HG02884 (cell line): ENCODE results near the gene ZNF521.

Experiments
- ATAC-seq: cut with Tn5 transposase; IDR thresholded peaks from one replicate; pipeline ENCODE4 v1.9.1; 2021; ENCODE audit warnings: mild to moderate bottlenecking, moderate library complexity; ENCODE audit not compliant: unreplicated experiment

The ZNF521 gene

DNA sequence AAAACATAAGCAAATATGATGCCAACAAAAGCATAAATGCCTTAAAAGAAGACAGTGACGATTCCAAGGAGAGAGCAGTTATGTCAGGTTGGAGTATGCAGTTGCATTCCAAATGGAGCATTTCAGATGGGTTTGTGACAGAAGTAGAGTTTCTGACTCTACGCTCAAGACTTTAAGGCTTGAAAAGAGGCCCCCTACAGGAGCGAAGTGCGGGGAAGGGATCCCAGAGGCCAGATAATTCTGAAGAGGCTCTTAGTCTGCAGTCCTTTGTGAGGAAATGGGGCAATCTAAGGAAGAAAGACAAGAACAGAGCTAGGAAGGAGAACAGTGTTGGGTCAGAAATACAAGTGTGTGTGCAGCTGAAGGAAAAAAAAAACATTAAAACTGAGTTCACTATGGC, 95.5 kb downstream of the ZNF521 start:
- no peak for ATAC-seq

DNA sequence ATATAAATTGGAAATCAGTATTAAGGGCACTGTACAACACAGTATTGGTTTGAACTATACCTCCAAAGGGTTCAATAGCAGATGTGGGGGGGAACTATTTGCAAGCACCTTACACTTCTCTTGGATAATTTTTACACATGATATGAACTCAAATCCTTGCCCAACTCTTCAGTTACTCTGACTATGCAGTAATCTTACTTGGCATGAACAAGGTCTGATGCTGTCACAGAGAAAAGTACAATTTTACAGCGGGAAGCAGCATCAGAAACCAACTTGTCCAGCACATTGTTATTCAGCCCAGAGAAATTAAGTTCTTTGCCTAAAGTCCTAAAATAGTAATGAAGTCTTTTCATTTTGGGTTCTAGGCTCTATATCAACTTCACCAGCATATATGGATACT, 98.2 kb downstream of the ZNF521 start:
- no peak for ATAC-seq

DNA sequence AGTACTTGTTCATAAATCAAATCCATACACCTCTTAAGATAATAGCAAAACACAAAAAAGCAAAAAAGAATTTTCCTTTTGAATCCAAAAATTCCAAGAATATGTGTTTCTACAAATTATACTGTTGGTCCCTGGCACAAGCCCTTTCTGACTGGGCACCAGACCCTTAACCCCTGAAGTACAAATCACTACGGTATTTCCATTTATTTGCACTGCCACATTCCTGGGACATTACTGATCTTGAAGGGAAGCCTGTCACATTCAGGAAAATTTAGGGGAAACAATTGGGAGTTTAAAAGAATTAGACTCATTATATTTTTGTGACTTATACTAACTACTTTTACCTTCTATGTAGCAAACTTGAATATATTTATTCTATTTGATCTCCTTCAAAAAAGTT, 98.8 kb downstream of the ZNF521 start:
- ATAC-seq, result no peak

DNA sequence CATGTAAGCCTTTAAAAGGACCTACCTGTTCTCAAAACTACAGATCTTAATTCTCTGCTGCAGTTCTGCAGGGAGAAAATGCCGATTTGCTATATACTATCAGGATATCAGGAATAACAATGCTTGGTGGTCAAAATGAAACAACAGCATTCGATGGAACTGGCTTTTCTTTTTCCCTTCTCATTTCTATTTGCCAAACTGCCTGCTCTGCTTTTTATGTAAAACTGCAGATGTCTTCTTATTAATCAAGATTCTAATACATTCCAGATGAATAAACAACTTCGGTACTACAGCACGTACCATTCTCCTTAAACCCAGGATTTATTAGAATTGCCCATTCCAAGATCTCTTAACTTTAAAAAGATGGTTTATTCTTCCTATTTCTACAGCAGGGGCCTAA, 100.9 kb downstream of the ZNF521 start:
- ATAC-seq, result no peak

DNA sequence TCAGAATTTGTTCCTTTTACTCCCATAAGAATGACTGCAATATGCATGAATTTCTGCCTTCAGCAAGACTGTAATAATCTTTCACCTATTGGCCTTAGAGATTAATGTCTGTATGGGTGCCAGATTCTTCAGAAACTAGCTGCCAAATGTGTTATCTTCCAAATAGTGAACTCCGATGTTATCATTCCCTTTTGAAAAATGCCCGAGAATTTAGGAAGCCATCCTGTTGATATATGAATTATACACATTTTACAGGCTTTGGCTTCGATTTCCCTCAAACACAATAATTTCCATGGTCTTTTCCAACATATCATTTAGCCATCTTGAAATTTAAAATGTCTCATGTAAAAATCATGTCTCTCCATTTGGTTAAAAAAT, 101.5 kb downstream of the ZNF521 start:
- ATAC-seq, result no peak

DNA sequence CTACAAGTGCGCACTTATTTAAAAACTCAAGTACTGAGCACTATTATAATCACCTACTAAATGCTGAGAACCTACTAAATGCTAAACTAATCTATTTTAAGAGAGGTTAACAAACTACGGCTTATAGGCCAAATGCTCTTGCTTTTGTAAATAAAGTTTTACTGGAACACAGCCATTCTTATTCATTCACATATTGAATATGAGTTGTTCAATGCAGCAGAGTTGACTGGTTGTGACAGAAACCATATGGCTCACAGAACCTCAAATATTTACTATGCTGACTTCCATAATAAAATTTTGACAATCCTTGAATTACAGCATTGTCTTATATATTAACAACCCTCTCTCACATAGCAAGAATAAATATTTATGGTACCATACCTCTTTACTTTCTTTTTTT, 103.2 kb downstream of the ZNF521 start:
- no peak for ATAC-seq

DNA sequence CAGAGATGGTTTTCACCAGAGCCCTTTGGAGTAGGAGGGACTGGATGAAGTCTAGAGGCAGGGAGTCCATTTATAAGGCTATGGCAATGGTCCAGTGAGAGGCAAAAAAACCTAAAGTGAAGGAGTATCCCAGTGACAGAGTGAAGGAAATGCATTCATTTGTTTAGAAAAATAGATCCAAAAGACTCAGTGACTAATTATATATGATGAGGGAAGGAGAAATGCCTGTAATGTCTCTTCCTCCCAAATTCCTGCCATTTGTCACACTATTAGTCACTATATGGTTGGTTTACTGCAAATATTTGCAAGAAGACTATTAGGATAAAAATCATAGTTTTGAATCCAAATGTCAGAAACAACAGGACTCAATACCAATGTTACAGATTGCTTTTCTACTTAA, 104.2 kb downstream of the ZNF521 start:
- no peak for ATAC-seq

DNA sequence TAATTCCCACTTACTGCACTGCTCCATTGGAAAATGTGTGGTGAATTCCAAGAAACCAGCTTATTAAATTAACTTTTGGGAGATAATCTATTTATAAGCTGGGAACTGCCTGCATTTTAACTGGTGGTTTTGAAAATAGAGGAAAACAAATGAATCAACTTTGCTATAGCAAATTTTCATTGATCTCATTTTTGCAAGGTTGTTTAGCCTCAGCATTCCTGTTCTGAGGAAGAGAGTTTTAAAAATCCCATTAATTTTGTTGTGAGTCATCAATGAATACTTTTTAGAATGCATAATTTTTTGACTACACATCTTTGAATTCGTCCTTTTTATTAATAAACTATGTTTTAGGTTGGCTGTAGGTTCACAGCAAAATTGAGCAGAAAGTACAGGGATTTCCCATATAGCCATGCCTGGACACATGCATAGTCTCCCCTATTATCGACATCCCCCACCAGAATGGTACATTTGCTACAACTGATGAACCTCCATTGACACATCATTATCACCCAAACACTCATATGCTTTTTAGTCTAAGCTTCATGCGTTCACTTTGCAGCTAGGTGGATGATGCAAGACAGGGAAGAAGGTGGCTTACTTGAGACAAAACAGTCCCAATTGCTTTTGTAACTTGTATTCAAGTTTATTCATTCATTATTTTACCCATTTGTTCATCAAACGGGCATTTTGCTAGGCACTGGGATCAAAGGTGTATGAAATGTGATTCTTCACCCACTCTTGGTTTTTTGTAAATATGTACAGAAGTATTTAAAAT, 106.9 kb downstream of the ZNF521 start:
- no peak for ATAC-seq

DNA sequence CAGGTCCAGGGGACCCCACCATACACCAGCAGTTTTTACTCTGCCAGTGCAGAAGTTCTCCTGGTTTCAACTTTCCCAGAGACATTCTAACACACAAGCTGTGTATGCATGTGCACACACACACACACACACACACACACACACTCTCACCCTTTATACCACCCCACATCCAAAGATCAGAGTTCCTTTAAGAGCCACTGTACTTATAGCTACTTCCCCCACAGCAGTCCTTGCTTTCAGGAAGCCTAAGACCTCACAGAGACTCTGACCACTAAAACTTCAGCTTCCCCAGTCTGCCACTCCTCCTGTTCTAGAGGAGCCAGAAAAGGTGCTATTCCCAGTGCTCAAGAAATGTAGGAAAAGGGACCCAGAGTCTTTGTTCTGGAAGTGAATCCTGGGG, 107.8 kb downstream of the ZNF521 start:
- no peak for ATAC-seq

DNA sequence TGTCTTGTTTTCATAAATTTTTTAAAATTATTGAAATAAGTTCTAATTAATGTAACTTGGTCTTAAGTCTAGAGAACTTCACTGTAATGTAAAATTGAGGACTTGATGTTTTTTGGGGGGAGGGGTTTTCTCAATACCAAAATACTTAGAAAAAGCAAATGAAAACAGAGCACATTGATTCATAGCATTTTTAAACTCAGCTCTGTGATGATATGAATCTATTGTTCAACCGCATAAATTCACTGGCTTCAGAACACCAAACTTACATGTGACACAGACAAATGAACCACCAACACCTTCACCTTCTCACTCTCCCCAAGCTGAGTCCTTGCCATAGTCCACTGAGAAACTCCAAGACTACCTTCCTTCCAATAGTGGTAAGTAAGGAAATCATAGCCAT, 108.2 kb downstream of the ZNF521 start:
- ATAC-seq, result no peak

DNA sequence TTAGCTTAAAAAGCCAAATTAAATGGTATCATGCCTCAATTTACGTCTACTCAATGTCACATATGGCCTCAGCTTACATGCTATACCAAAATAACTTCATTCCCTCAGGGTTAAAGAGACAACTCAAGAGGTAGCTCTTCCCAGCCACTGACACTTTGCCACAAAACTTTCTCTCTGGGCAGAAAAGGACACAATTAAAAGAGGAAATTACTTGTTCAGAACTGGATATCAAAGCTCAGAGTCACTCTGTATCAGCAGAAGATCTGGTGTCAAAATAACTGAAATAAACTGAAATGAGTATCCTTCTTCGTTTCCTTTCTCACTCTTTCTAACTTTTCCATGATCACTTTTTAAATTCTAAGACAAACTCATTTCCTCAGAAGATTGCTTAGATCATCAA, 108.7 kb downstream of the ZNF521 start:
- ATAC-seq, result no peak

DNA sequence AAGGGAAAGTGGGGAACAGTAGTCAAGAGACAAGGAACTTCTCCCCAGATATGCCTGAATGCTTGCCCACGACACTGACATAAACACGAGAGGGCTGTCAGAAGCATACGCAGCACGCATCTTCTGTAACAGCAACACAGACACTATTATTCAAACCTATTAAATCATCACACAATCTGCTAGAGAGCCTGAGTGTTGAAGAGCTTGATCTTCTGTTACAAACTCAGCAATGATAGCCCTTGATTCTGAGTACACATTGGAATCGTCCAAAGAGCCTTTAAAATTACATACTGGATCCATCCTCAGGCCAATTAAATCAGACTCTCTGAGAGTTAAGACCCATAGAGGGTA, 111.6 kb downstream of the ZNF521 start:
- ATAC-seq, result no peak

DNA sequence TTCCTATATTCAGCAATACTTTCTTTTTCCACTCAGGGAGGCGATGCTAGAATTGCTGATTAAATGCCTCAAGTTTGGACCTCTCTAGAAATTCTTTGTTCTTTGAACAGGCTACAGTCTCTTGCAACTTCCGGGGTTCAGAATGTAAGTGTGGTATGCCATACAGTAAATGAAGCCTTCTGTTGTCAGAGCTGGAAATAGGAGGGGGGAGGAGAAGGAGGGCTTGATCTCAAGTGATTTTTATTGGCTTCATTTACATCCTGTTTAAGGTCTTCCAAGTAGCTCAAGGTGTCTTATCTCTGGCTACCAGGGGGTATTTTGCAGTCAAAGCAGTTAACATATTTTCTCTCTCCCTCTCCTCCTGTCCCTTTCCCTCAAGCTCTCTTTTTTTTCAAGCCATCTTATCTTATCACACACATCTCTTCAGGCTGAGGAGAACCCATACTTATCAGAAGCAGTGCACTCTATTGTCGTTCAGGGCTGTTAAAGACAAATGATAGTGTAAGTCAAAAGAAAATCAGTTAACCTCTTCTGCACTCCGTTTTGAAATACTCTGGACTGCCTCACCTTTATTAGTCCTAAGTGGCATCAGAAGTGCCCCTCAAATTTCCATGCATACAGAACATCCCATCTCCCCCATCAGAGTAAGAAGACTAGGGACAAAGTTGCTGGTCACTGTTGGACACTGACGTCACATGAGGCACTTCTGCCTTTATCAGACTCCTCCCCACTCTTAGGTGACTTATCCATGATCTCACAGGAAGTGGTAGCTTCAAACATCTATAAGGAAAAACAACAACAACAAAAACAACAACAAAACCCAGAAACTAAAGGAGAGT, 112.2 kb downstream of the ZNF521 start:
- ATAC-seq, result no peak

DNA sequence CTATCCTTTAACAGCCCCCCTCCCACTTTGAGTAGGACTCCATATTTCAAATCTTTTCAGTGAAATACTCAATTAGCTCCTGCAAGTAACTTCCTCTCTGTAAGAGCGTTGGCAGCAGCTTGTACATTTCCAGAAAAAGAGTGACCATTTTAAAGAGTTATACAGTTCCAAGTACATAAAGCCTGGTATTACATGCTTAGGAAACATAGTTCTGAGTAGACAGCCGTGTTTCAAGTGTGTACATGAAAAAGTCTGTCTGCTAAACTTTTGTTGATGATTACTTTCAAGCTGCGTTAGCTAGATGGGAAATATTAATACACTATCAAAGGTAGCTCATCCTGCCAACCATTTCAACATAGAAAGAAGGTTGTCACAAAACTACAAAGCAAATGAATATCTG, 112.8 kb downstream of the ZNF521 start:
- no peak for ATAC-seq

DNA sequence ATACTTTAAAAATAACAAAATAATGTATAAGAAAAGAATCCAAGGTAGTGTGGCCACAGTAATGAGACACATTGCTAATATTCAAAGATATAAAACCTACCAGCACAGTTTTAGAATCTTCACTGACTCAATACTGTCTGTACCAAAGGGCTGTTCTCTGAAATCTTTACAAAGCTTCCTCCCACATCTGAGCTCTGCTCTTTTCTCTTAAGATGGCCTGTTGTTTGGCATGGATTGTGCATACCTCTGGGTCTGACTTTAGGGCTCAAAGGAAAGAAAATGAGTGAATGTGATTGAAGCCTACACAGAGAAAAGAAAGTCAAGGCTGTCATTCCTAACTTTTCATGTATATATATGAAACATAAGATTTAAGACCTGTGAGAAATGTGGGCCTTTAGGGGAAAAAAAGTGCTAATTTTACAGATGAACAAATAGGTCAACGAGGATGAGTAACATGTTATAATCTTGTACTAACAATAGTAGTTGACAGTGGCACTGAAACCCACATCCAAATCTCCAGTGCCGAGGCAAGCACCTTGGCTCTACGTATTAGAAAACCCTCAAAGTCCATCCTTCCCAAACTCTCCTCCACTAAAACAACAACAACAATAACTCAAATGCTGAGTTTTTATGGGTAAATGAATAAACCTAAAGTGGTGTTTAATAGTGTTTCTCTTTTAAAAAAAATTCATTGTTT, 114.2 kb downstream of the ZNF521 start:
- ATAC-seq, result no peak

DNA sequence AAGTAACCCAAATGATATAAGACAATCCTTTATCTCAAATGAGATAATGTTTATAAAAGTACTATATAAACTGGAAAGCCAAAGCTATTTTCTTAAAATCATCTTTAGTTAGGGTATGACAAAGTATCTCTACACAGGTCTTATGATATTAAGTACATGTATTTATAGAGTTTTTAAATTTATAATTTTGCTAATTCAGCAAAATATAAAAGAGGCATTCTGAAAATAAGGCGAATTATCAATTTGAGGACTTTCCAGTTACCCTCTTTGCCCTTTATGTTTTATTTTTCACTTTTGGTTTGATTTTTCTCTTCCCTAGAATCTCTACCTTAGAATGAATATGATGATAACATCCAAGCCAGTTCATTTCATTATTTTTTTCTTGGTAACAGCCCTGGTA, 115.2 kb downstream of the ZNF521 start:
- ATAC-seq, result no peak

DNA sequence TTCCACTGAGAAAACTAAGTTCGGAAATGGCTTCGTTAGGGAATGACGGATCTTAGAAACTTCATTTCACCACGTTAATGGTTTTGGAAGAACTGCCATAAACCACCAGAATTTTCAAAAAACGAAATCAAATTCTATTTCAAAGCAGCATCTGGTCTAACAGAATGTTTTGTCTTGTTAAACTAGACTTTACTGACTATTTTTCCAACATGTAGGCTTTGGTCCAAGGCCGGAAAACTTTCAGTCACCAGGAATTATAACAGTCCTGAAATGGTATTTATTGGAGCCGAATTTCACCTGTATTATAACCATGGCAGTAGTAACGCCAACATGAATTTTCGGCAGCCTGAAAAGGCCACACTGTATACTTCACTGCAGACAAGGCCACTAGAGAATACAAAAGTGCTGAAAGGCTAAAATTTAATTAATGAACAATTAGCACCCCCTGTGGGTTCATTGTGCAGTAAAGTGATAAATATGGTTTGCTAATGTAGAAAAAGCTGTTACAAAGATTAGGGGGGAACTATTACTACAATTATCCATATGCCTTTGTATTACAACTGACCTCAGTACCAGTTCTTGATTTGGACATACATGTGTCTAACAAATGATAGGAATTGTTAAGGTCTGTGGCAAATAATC, 116.4 kb downstream of the ZNF521 start:
- no peak for ATAC-seq

DNA sequence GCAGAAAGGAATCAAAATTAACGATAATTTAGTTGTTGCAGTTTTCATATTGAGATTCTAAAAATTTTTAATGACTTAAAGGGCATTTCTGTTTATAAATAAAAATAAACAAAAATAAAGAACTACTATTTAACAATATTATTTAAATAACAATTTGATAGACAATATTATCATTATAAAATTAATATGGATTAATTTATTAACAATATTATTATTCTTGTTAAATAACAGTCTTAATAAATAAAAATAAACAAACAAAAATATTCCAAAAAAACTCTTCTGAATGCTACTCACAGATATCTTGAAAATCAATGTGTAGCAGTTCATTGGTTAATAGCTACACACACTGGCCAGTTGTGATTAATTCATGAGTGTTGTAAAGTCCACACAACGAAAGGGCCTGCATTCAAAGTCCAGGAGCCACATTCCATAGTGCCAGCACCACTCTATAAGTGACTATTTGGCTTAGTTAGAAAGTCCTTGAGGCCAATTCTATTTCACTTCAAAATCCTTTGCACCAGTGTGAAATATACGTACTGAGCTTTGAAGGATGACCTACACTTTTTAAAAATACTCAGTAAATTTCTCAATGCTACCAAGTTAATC, 117.1 kb downstream of the ZNF521 start:
- no peak for ATAC-seq

DNA sequence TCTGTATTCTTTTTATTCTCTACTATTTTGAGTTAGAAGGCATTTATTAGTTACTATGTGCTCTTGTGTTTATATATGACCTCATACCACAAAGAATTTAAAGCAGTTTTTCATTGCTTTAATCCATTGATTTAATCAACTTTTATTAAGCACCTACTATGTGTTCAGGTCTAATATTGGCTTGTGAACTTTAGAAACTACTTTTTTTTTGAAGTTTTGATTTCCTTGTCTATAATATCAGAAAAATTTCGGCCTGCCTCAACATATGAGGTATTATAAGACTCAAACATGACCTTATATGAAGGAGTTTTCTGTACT, 117.7 kb downstream of the ZNF521 start:
- no peak for ATAC-seq

DNA sequence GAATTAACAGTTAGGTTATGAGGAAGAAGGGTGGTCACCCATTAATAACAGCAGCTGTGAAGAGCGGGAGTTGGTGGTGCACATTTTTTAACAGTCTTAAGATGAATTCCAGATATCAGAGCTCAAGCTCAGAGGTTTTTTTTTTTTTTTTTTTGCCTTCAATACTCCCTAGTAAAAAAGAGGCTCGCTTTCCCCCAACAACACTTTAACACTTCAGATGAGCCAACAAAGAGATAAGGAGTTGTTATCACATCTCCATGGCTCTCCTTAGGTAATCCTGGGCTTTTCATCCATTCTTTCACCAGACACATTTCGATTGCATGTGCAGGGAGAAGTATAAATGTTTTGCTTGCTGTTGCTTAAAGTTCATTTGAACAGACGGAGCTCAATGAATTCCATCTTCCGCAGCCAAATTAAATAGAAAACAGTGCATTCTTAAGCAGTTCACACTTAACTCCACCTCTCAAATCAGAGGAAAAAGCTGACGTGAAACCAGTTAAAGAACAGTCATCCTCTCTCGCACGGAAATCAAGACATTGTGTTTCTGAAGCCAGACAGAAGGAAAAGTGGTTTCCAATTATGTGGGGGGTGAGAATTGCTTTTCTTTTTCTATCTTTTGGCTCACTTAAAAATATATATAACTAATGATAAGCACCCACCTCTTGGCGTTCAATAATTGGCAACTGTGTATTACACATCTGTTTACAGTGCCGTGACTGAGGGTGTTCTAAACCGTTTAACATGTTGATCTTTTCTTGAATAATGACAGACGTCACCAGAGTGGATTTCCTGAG, 118.2 kb downstream of the ZNF521 start:
- ATAC-seq, result no peak

DNA sequence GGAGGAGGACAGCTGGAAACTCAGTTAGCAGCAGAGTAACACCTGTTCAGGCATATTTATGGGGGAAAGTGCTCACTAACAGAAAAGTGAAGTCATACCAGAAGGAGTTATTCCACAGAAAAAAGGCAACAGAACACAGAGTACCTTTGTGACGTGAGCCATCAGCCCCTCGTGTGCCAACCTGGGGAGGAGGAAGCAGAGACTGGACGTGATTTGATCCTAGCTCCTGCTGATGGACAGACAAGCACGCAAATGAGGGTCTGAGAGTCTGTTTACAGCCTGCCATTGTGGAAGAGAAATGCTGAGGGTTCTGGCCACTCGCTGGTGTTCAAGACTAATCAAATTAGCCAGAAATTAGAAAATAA, 120.7 kb downstream of the ZNF521 start:
- ATAC-seq, result no peak
